Hepatocyte (in vitro differentiated cells): ENCODE data around the gene PRXL2B. TPM values are rescaled to one million over a fixed set of nuclear protein-coding genes. Genes with fewer than 3 reads are reported as not detected.
"Not testable (repeated sequence)": the region's sequence is repeated elsewhere in the genome, so short reads cannot be mapped to it uniquely, and the experiment has no call there.

ENCODE experiments used
- DNase-seq: peaks from one replicate; pipeline ENCODE4 v3.0.0-alpha.2; 2016; ENCODE audit warnings: low spot score
- H2AFZ ChIP-seq: fragments of 200-600 bp; sonication (generic); 2 replicates; pipeline ENCODE4 v1.6.0; 2016; ENCODE audit warnings: antibody characterized with exemption, mild to moderate bottlenecking
- H3K27ac ChIP-seq: fragments of 200-600 bp; sonication (generic); 2 replicates; pipeline ENCODE4 v1.5.1; 2016; ENCODE audit warnings: mild to moderate bottlenecking
- H3K27me3 ChIP-seq: fragments of 200-600 bp; sonication (generic); 2 replicates; pipeline ENCODE4 v1.6.1; 2016
- H3K36me3 ChIP-seq: fragments of 200-600 bp; sonication (generic); replicated peaks from 2 replicates; pipeline ENCODE4 v1.5.1; 2016; ENCODE audit warnings: low read depth; ENCODE audit not compliant: insufficient read depth
- H3K4me1 ChIP-seq: fragments of 200-600 bp; sonication (generic); 2 replicates; pipeline ENCODE4 v1.5.1; 2016; ENCODE audit warnings: mild to moderate bottlenecking, moderate library complexity; ENCODE audit not compliant: insufficient read depth
- H3K4me2 ChIP-seq: fragments of 200-600 bp; sonication (generic); 2 replicates; pipeline ENCODE4 v1.6.0; 2016
- H3K4me3 ChIP-seq: fragments of 200-600 bp; sonication (generic); 2 replicates; pipeline ENCODE4 v1.5.1; 2016; ENCODE audit warnings: mild to moderate bottlenecking
- H3K79me2 ChIP-seq: fragments of 200-600 bp; sonication (generic); 2 replicates; pipeline ENCODE4 v1.6.0; 2017; ENCODE audit warnings: mild to moderate bottlenecking
- H3K9me2 ChIP-seq: fragments of 200-600 bp; sonication (generic); replicated peaks from 2 replicates; pipeline ENCODE4 v1.6.0; 2017; ENCODE audit warnings: mild to moderate bottlenecking; ENCODE audit not compliant: insufficient read depth
- H3K9me3 ChIP-seq: fragments of 200-600 bp; sonication (generic); 2 replicates; pipeline ENCODE4 v1.5.1; 2016; ENCODE audit warnings: low read depth, mild to moderate bottlenecking
- H4K20me1 ChIP-seq: fragments of 200-600 bp; sonication (generic); 2 replicates; pipeline ENCODE4 v1.6.0; 2016; ENCODE audit warnings: mild to moderate bottlenecking; ENCODE audit not compliant: insufficient read depth, poor library complexity, severe bottlenecking
- EZH2 ChIP-seq: fragments of 200-600 bp; sonication (generic); IDR thresholded peaks from 2 replicates; pipeline ENCODE4 v1.6.1; 2016; ENCODE audit warnings: antibody characterized with exemption, mild to moderate bottlenecking, borderline replicate concordance
- EZH2phosphoT487 ChIP-seq: fragments of 200-600 bp; sonication (generic); IDR thresholded peaks from one replicate; pipeline ENCODE4 v1.6.1; 2018; ENCODE audit warnings: antibody characterized with exemption, mild to moderate bottlenecking, low read depth, moderate library complexity; ENCODE audit not compliant: unreplicated experiment, severe bottlenecking
- WGBS: methylation state at CpG from one replicate; pipeline ENCODE4 v1.1.6; 2016; ENCODE audit warnings: low lambda C conversion rate; ENCODE audit errors: missing lambda C conversion rate; 5-methylcytosine and 5-hydroxymethylcytosine counted together
- polyA plus RNA-seq: library from polyadenylated mRNA; unstranded; fragments of >200 nt; fragmentation: Nextera tagmentation; extraction: Ambion mirVana; gene quantifications from 2 replicates; pipeline ENCODE4 v1.2.1, GENCODE V29; 2016
- total RNA-seq: library from RNA; depleted of rRNA; stranded (reverse); fragments of >200 nt; gene quantifications from 2 replicates; pipeline ENCODE4 v1.2.3, GENCODE V29; 2014
- TF ChIP-seq, protein P1 (sequence below): fragments of 200-600 bp; sonication (generic); IDR thresholded peaks from 2 replicates; pipeline ENCODE4 v1.5.1; 2016; ENCODE audit warnings: antibody characterized with exemption, mild to moderate bottlenecking; ENCODE audit not compliant: poor library complexity

The PRXL2B gene
- total and polyA plus RNA-seq, 2 experiments from 2014 or later = 36.7 to 41.4 TPM

DNA sequence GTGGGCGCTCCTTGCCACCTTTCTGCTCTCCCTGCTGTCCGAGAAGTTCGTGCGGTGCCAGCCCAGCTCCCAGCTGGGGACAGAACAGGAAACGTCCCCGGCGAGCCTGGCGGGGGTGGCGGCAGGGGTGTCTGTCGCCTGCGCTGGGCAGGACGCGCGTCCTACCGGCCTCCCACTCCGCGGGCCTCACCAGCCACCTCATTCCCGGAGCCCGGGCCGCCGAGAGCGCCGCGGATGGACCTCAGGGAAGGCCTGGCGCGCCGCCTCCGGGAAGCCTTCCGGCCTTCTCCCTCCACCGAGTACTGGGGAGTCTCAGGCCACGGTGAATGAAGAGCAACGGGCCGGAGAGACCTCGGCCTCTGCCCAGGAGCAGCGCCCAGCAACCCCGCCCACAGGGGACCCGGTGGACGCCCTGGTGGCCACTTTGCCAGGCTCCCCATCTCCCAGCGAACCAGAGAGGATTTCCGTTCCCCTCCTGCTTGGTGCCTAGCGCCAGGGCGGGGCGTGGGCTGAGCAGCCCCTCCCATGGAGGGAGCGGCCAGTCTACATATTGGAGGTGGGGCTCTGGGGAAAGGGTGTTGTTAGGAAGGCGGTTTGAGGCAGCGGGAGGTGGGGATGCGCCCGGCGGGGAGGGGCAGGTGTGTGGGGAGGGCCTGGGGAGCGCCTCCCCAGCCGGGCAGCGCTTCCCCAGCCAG lies 39.9 kb upstream of the PRXL2B start:
- no peaks in the 10 kb centered on the region for H3K36me3 ChIP-seq
- H3K4me1 ChIP-seq = peaks cover 23% of the 10 kb centered on the region
- H4K20me1 ChIP-seq = no peaks in the 10 kb centered on the region
- no peaks in the 10 kb centered on the region for H3K79me2 ChIP-seq
- TF ChIP-seq EZH2 = no peak
- no peaks in the 10 kb centered on the region for H3K27me3 ChIP-seq
- WGBS = under 1% methylated on average over 36 of the region's 52 CpGs
- no peaks in the 10 kb centered on the region for H3K9me3 ChIP-seq
- no peaks in the 10 kb centered on the region for H3K9me2 ChIP-seq
- H3K27ac ChIP-seq = peak overlapping the region; percentile 88
- H3K4me3 ChIP-seq = peak overlapping the region; percentile 38
- no peak overlapping the region for H2AFZ ChIP-seq
- DNase-seq = peak; percentile 91
- peak overlapping the region; percentile 94 for H3K4me2 ChIP-seq

DNA sequence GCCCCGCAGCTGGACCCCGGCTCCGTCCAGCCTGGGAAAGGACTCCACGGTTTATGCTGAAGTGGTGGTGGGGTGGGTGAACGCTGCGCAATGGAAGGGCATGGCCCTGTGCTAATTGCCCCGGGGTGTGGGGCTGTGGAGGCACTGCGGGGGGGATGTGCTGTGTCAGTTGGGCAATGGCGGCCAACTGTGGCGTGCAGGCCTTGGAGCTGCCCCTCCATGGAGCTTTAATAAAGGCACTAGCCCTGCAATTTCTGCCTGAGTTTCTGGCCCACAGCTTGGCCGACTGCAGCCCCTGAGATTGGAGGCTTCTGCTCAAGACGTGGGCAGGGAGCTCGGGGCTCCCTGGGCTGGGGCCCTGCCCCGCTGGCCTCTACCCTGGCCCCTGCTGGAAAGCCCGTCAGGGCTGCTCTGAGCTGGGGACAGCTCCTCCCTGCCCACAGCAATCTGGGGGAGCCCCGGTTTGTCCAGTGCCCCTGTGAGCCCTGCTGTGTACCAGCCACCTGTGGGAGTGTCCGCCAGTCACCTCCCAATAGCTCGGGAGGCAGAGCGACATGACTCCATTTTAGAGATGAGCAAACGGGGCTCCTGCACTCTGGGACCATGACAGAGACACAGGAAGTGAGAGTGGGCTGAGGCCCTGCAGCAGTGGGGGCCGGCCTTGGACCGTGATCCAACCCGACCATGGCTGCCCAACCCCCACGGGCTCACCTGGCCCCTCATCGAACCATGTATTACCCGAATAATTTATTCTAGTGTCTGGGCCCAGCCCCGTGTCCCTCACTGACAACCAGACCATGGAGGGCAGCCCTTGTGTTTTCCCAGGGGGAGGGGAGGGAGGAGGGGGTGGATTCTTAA lies 39.1 kb upstream of the PRXL2B start:
- Histone ChIP-seq H3K9me3 (no peaks in the 10 kb centered on the region), H3K36me3 (no peaks in the 10 kb centered on the region), H3K4me1 (peaks cover 23% of the 10 kb centered on the region), H3K4me2 (peak overlapping the region; percentile 94), H3K4me3 (no peak overlapping the region), H3K79me2 (no peaks in the 10 kb centered on the region), H2AFZ (no peak overlapping the region), H4K20me1 (no peaks in the 10 kb centered on the region), H3K27me3 (no peaks in the 10 kb centered on the region), H3K27ac (peak overlapping the region; percentile 88), H3K9me2 (no peaks in the 10 kb centered on the region)
- DNase-seq = no peak
- WGBS = 27% methylated on average over 21 of the region's 27 CpGs
- TF ChIP-seq EZH2 (no peak), EZH2phosphoT487 (no peak)
- TF ChIP-seq, protein P1, sequence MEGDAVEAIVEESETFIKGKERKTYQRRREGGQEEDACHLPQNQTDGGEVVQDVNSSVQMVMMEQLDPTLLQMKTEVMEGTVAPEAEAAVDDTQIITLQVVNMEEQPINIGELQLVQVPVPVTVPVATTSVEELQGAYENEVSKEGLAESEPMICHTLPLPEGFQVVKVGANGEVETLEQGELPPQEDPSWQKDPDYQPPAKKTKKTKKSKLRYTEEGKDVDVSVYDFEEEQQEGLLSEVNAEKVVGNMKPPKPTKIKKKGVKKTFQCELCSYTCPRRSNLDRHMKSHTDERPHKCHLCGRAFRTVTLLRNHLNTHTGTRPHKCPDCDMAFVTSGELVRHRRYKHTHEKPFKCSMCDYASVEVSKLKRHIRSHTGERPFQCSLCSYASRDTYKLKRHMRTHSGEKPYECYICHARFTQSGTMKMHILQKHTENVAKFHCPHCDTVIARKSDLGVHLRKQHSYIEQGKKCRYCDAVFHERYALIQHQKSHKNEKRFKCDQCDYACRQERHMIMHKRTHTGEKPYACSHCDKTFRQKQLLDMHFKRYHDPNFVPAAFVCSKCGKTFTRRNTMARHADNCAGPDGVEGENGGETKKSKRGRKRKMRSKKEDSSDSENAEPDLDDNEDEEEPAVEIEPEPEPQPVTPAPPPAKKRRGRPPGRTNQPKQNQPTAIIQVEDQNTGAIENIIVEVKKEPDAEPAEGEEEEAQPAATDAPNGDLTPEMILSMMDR = no peak

GRCh38 chr1:2548068-2548589 lies 38.4 kb upstream of the PRXL2B start:
- no peak overlapping the region for H2AFZ ChIP-seq
- no peaks in the 10 kb centered on the region for H4K20me1 ChIP-seq
- H3K27ac ChIP-seq = peak overlapping the region; percentile 88
- H3K9me2 ChIP-seq = no peaks in the 10 kb centered on the region
- no peak overlapping the region for H3K4me3 ChIP-seq
- peaks cover 23% of the 10 kb centered on the region for H3K4me1 ChIP-seq
- DNase-seq = peak; percentile 91
- no peaks in the 10 kb centered on the region for H3K9me3 ChIP-seq
- TF ChIP-seq EZH2 = no peak
- TF ChIP-seq, protein P1 = peak; percentile 86
- no peaks in the 10 kb centered on the region for H3K36me3 ChIP-seq
- H3K79me2 ChIP-seq = no peaks in the 10 kb centered on the region
- peak overlapping the region; percentile 94 for H3K4me2 ChIP-seq
- no peaks in the 10 kb centered on the region for H3K27me3 ChIP-seq
- 45% methylated on average over 17 of the region's 17 CpGs for WGBS

DNA sequence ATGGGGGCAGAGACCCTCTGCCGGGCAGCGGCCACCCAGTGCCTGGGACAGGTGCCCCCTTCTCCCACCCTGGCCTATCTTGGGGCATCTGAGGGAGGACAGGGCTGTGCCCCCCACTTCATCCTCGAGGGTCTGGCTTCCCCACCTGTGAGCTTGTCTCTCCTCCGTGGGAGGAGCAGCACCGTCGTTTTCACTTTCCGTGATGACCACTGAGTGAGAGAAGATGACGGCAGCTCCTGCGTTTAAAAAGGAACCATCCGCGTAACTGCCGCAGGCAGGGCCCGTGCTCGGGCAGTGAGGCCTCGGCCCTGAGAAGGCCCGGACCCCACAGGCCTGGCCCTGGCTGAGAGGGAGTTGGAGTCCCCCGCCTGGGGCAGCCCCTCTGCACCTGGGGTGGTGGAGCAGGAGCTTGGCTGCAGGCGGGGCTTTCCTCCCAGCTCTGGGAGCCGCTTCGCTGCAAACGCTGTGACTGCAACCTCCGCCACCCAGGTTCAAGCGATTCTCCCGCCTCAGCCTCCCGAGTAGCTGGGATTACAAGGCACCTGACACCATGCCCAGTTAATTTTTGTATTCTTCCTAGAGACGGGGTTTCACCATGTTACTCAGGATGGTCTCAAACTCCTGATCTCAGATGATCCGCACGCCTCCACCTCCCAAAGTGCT lies 37.1 kb upstream of the PRXL2B start:
- H3K9me3 ChIP-seq, H3K9me2 ChIP-seq, H3K79me2 ChIP-seq, H3K27ac ChIP-seq, H4K20me1 ChIP-seq, DNase-seq, H3K27me3 ChIP-seq, H3K4me2 ChIP-seq, H2AFZ ChIP-seq, H3K36me3 ChIP-seq, H3K4me3 ChIP-seq: not testable (repeated sequence)
- WGBS = 91% methylated on average over 22 of the region's 28 CpGs
- H3K4me1 ChIP-seq = peaks cover 14% of the 10 kb centered on the region

- DNase-seq, H3K4me1 ChIP-seq, H3K4me3 ChIP-seq, H3K27ac ChIP-seq, H3K9me2 ChIP-seq, H3K79me2 ChIP-seq, H4K20me1 ChIP-seq, H3K36me3 ChIP-seq, H3K9me3 ChIP-seq, H3K27me3 ChIP-seq, H3K4me2 ChIP-seq, H2AFZ ChIP-seq: not testable (repeated sequence)
- 81% methylated on average over 12 of the region's 12 CpGs for WGBS
These were observed 36.2 kb upstream of the PRXL2B start for GRCh38 chr1:2550309-2550861.

GRCh38 chr1:2551544-2551943 lies 35.0 kb upstream of the PRXL2B start:
- not testable (repeated sequence) for H3K27me3 ChIP-seq, H2AFZ ChIP-seq, H3K9me2 ChIP-seq, H3K79me2 ChIP-seq, H3K27ac ChIP-seq, DNase-seq, H3K4me3 ChIP-seq, H3K36me3 ChIP-seq, H4K20me1 ChIP-seq, H3K9me3 ChIP-seq, H3K4me2 ChIP-seq
- H3K4me1 ChIP-seq = peaks cover 17% of the 10 kb centered on the region
- whole genome bisulfite sequencing = 91% methylated on average over 9 of the region's 9 CpGs
